GM21619 (cell line): ENCODE results near the gene DDX20.

ENCODE experiments used
- ATAC-seq: cut with Tn5 transposase; IDR thresholded peaks from one replicate; pipeline ENCODE4 v1.9.1; 2021; ENCODE audit not compliant: unreplicated experiment

The DDX20 gene

GRCh38 chr1:111755331-111756123 is at the start of gene DDX20:
Gene DDX20 (plus strand): TSS chr1:111755901. CDS start chr1:111755925, 24 bp downstream.
- ATAC-seq, result peak; percentile 85

- ATAC-seq, result no peak
These were observed 48.8 kb upstream of the DDX20 start for GRCh38 chr1:111706921-111707320.

GRCh38 chr1:111707906-111708305 is 47.8 kb upstream of the DDX20 start:
- no peak for ATAC-seq

GRCh38 chr1:111709986-111710385 is 45.7 kb upstream of the DDX20 start:
- no peak for ATAC-seq

GRCh38 chr1:111716333-111716732 is 39.4 kb upstream of the DDX20 start:
- ATAC-seq, result no peak

GRCh38 chr1:111717450-111717849 is 38.3 kb upstream of the DDX20 start:
- no peak for ATAC-seq

- no peak for ATAC-seq
These were observed 36.6 kb upstream of the DDX20 start for GRCh38 chr1:111719135-111719534.

GRCh38 chr1:111719674-111720132 is 36.0 kb upstream of the DDX20 start:
- no peak for ATAC-seq

GRCh38 chr1:111720274-111720976 is 35.3 kb upstream of the DDX20 start:
- no peak for ATAC-seq

GRCh38 chr1:111720977-111721786 is 34.5 kb upstream of the DDX20 start:
- no peak for ATAC-seq

GRCh38 chr1:111723091-111723806 is 32.5 kb upstream of the DDX20 start:
- ATAC-seq, result no peak

GRCh38 chr1:111723871-111724270 is 31.8 kb upstream of the DDX20 start:
- no peak for ATAC-seq

GRCh38 chr1:111725192-111725591 is 30.5 kb upstream of the DDX20 start:
- ATAC-seq, result no peak

- no peak for ATAC-seq
These were observed 28.6 kb upstream of the DDX20 start for GRCh38 chr1:111727056-111727455.

GRCh38 chr1:111729271-111729921 is 26.3 kb upstream of the DDX20 start:
- ATAC-seq, result no peak

GRCh38 chr1:111729946-111730681 is 25.6 kb upstream of the DDX20 start:
- no peak for ATAC-seq

GRCh38 chr1:111730706-111731105 is 25.0 kb upstream of the DDX20 start:
- ATAC-seq, result no peak

- ATAC-seq, result no peak
These were observed 23.7 kb upstream of the DDX20 start for GRCh38 chr1:111731956-111732355.

- no peak for ATAC-seq
These were observed 23.0 kb upstream of the DDX20 start for GRCh38 chr1:111732718-111733117.
